Breast epithelium (tissue), 4 donors: ENCODE results near the gene HDAC9. TPM values are rescaled to one million over a fixed set of nuclear protein-coding genes. Genes with fewer than 3 reads are reported as not detected.

Experiments used
- DNase-seq, 2 donors: peaks; one replicate each; pipeline ENCODE4 v3.0.0-alpha.2; 2019; ENCODE audit warnings: low spot score in 2 of 2
- H3K27ac ChIP-seq, 2 donors: fragments of 200-600 bp; sonication (generic) in 1 of 2; one replicate each; pipeline ENCODE4 v1.5.1; 2016 to 2019; ENCODE audit warnings: mild to moderate bottlenecking in 1 of 2
- H3K27me3 ChIP-seq, 2 donors: fragments of 200-600 bp; sonication (generic) in 1 of 2; one replicate each; pipeline versions ENCODE4 v1.5.1 to v1.6.0; 2017 to 2019; ENCODE audit warnings: control low read depth in 1 of 2, mild to moderate bottlenecking in 1 of 2
- H3K36me3 ChIP-seq: fragments of 200-600 bp; one replicate; pipeline ENCODE4 v1.5.1; 2019
- H3K4me1 ChIP-seq, 2 donors: fragments of 200-600 bp; sonication (generic); one replicate each; pipeline ENCODE4 v1.5.1; 2016 to 2019; ENCODE audit warnings: control low read depth in 1 of 2
- H3K4me3 ChIP-seq, 3 donors: fragments of 200-600 bp; sonication (generic); 1 replicate in 2 of 3; 2 replicates in 1 of 3; pipeline ENCODE4 v1.5.1; 2016 to 2019; ENCODE audit warnings: mild to moderate bottlenecking in 3 of 3, moderate library complexity in 2 of 3
- H3K9me3 ChIP-seq, 2 donors: fragments of 200-600 bp; sonication (generic) in 1 of 2; one replicate each; pipeline ENCODE4 v1.5.1; 2016 to 2019; ENCODE audit warnings: control low read depth in 1 of 2
- POLR2A ChIP-seq: fragments of 450-650 bp; IDR thresholded peaks from one replicate; pipeline ENCODE4 v1.6.1; 2016; ENCODE audit warnings: antibody characterized with exemption, mild to moderate bottlenecking, moderate library complexity
- POLR2AphosphoS5 ChIP-seq, 3 donors: sonication (generic); formaldehyde crosslinking; IDR thresholded peaks; one replicate each; pipeline ENCODE4 v1.6.1; 2017; ENCODE audit warnings: antibody characterized with exemption in 3 of 3
- intact Hi-C: fragments of 100-400 bp; cut with DNase I; formaldehyde crosslinking; loops from one replicate; pipeline ENCODE4 v1.15.1; 2023; ENCODE audit warnings: low total_unique reads
- total RNA-seq, 3 donors: library from RNA; depleted of rRNA; stranded (reverse); fragments of >200 nt; gene quantifications; one replicate each; pipeline ENCODE4 v1.1.0, GENCODE V29; 2016
- TF ChIP-seq, protein P1 (sequence below), 3 donors: fragments of 450-650 bp; IDR thresholded peaks; one replicate each; pipeline ENCODE4 v1.5.1; 2016 to 2017; ENCODE audit warnings: antibody characterized with exemption in 3 of 3, mild to moderate bottlenecking in 3 of 3, moderate library complexity in 3 of 3

HDAC9 gene
- total RNA-seq, 3 donors from 2014 or later = 7.2 to 27.5 (median 7.3) TPM

DNA sequence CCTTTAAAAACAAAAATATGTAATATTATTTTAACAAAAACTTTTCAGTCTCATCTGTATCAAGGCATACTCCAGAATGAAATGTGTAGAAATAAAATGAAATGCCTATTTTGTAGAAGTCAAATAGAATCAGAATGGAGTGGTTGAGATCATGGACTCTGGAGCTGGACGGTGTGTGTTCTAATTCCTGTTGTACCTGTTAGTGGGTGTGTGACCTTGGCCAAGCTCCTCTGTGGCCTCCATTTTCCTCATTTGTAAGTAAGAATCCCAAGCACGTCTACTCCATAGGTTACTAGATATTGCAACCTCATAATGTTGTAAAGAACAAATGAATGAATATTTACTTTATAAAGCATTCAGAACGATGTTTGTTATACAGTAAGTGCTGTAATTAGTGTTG lies 74.9 kb downstream of the HDAC9 start:
- intact Hi-C loops = no loop called here
- Histone ChIP-seq H3K36me3 (no peaks in the 10 kb centered on the region), H3K4me1 (no peaks in the 10 kb centered on the region), H3K27ac (no peak overlapping the region), H3K4me3 (no peak overlapping the region), H3K9me3 (no peaks in the 10 kb centered on the region), H3K27me3 (no peaks in the 10 kb centered on the region)
- TF ChIP-seq, protein P1, sequence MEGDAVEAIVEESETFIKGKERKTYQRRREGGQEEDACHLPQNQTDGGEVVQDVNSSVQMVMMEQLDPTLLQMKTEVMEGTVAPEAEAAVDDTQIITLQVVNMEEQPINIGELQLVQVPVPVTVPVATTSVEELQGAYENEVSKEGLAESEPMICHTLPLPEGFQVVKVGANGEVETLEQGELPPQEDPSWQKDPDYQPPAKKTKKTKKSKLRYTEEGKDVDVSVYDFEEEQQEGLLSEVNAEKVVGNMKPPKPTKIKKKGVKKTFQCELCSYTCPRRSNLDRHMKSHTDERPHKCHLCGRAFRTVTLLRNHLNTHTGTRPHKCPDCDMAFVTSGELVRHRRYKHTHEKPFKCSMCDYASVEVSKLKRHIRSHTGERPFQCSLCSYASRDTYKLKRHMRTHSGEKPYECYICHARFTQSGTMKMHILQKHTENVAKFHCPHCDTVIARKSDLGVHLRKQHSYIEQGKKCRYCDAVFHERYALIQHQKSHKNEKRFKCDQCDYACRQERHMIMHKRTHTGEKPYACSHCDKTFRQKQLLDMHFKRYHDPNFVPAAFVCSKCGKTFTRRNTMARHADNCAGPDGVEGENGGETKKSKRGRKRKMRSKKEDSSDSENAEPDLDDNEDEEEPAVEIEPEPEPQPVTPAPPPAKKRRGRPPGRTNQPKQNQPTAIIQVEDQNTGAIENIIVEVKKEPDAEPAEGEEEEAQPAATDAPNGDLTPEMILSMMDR (IDR thresholded peaks at IDR 0.05) = no peak
- no peak for TF ChIP-seq POLR2AphosphoS5 (IDR thresholded peaks at IDR 0.05)
- TF ChIP-seq POLR2A = no peak
- DNase-seq = no peak

DNA sequence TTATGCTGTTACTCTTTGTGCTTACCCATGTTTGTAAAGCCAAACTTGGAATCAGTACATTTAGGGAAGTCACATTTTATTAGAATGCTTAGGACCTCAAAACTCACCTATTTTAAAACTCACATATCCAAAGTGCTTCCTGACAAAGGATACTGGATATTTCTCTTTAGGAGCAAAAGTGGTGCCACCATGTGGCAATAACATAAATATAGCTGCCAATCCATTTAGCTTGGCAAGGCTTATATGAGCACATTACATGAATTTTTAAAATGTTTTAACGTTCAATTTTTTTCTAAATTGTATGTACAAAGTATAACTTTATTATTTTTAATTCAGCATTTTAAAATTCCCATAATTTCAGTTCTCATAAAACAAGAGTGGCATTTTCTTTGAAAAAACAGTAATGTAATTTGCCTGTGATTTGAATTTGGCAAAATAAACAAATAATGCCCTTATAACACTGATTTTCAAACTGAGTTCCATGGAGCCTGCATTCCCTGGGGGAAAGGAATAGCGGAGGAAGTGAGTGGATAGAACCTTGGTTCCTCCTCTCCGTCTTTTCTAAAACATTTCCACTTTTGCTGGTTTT lies 75.4 kb downstream of the HDAC9 start:
- Histone ChIP-seq H3K9me3 (no peaks in the 10 kb centered on the region), H3K27ac (no peak overlapping the region), H3K36me3 (no peaks in the 10 kb centered on the region), H3K27me3 (no peaks in the 10 kb centered on the region), H3K4me3 (no peak overlapping the region), H3K4me1 (no peaks in the 10 kb centered on the region)
- DNase-seq = no peak
- TF ChIP-seq POLR2A (no peak), POLR2AphosphoS5 (IDR thresholded peaks at IDR 0.05) (no peak)
- TF ChIP-seq, protein P1 (IDR thresholded peaks at IDR 0.05) = no peak
- intact Hi-C loops = no loop called here

DNA sequence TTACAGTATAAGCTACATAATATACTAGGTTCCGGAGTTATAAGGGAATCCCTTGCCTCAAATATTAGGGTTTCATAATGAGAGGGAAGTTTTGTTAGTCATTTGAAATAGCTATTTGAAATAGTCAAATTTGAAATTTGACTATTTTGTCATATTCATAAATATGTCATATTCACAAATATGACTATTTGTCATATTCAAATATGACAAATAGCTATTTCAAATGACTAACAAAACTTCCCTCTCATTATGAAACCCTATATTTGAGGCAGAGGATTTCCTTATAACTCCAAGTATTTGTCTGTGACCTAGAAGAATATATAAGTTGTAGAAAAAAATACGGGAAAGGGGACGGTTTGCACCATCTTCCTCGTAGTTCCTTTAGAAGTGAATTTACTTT lies 76.6 kb downstream of the HDAC9 start:
- no peak for DNase-seq
- no peak overlapping the region for H3K27ac ChIP-seq
- TF ChIP-seq, protein P1 (IDR thresholded peaks at IDR 0.05) = no peak
- TF ChIP-seq POLR2AphosphoS5 (IDR thresholded peaks at IDR 0.05) = no peak
- no peak for TF ChIP-seq POLR2A
- H3K9me3 ChIP-seq = no peaks in the 10 kb centered on the region
- no peaks in the 10 kb centered on the region for H3K4me1 ChIP-seq
- intact Hi-C loops = no loop called here
- no peak overlapping the region for H3K4me3 ChIP-seq
- H3K36me3 ChIP-seq = no peaks in the 10 kb centered on the region
- H3K27me3 ChIP-seq = no peaks in the 10 kb centered on the region

DNA sequence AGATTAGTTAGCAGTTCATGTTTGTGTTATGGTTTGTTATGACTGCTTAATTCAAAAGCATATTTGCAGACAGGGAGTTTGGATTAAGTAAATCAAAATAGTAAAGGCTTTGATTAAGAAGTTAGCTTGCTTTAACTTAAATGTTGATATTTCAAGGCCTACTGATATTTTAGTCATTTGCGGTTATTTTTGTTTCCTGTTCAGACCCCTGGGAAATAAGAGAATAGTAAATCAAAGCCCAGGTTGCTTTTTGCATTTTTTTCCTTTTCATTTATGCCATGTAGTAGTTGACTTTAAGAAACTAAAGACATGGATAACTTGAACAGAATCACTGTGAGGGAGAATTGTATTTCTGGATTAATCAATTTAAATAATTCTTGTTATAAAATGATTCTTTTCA lies 77.3 kb downstream of the HDAC9 start:
- no peak overlapping the region for H3K4me3 ChIP-seq
- no peaks in the 10 kb centered on the region for H3K27me3 ChIP-seq
- TF ChIP-seq POLR2AphosphoS5 (IDR thresholded peaks at IDR 0.05) = no peak
- TF ChIP-seq, protein P1 (IDR thresholded peaks at IDR 0.05) = no peak
- no peak for TF ChIP-seq POLR2A
- DNase-seq = no peak
- no peaks in the 10 kb centered on the region for H3K36me3 ChIP-seq
- no peaks in the 10 kb centered on the region for H3K9me3 ChIP-seq
- H3K27ac ChIP-seq = no peak overlapping the region
- H3K4me1 ChIP-seq = no peaks in the 10 kb centered on the region
- intact Hi-C loops = no loop called here

DNA sequence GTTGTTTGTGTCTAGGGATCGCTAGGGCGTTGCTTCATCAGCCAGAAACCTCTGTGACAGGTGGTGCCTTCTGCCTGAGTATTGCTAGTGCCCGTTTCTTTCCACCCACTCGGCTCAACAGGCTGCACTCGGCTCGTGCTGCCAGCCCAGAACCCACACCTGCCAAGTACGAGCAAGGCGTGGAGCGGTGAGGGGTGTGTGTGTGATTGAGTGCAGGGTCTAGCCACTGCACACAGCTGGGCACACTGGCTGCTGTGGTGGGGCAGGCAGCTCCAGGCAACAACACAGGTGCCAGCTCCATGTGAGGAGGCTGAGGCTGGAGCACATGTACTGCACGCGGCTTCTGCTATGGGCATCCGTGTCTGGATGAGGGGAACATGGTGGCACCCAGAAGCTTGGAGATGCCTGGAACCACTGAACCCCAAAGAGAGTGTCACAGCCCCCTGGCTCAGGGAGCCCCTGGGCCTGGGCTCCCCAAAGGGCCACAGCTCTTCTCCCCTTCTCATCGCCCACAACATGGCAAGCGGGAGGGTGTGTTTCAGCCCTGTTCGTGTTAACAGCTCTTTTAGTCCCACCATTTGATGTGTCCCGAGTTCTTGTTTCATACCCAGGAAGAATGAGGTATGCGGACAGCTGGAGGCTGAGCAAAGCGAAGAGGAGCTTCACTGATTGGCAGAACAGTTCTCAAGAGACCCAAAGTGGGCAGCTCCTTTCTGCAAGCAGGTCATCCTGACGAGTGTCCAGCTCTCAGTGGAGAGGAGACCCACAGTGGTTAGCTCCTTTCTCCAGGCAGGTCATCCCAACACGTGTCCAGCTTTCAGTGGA lies 78.1 kb downstream of the HDAC9 start:
- TF ChIP-seq POLR2A (no peak), POLR2AphosphoS5 (IDR thresholded peaks at IDR 0.05) (no peak)
- TF ChIP-seq, protein P1 (IDR thresholded peaks at IDR 0.05) = no peak
- Histone ChIP-seq H3K9me3 (no peaks in the 10 kb centered on the region), H3K4me3 (no peak overlapping the region), H3K36me3 (no peaks in the 10 kb centered on the region), H3K27ac (no peak overlapping the region), H3K4me1 (no peaks in the 10 kb centered on the region), H3K27me3 (no peaks in the 10 kb centered on the region)
- intact Hi-C loops = no loop called here
- no peak for DNase-seq
